ENCODE results near the gene KCNF1.

KCNF1 gene

GRCh38 chr2:10879624-10880585, 31.8 kb upstream of the KCNF1 start:
- no peak for DNase-seq (ENCODE audit: extremely low read depth in 1 of 2, low read depth in 1 of 2)

- no peak for DNase-seq (ENCODE audit: extremely low read depth in 1 of 2, low read depth in 1 of 2)
Observed at GRCh38 chr2:10880586-10881321, 31.0 kb upstream of the KCNF1 start.

- DNase-seq (ENCODE audit: extremely low read depth in 1 of 2, low read depth in 1 of 2): no peak
Observed at GRCh38 chr2:10882568-10882967, 29.2 kb upstream of the KCNF1 start.

DNA sequence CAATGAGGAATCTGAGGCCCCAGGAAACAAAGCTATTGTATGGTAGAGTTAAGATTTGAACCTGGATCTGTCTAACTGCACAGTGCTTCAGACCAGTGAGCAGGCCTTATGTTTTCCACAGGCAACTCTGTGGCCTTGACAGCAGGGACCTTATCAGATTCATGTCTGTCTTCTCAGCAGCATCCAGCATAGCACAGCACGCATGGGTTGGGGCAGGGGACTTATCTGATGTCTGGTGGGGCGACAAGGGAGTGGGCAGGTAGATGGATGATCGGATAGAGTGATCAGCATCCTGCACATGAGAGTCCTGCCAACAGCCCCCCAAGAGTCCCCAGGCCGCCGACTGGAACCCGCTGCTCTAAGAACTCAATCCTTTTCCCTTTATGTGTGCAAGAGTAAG, 28.7 kb upstream of the KCNF1 start:
- no peak for DNase-seq (ENCODE audit: extremely low read depth in 1 of 2, low read depth in 1 of 2)

DNA sequence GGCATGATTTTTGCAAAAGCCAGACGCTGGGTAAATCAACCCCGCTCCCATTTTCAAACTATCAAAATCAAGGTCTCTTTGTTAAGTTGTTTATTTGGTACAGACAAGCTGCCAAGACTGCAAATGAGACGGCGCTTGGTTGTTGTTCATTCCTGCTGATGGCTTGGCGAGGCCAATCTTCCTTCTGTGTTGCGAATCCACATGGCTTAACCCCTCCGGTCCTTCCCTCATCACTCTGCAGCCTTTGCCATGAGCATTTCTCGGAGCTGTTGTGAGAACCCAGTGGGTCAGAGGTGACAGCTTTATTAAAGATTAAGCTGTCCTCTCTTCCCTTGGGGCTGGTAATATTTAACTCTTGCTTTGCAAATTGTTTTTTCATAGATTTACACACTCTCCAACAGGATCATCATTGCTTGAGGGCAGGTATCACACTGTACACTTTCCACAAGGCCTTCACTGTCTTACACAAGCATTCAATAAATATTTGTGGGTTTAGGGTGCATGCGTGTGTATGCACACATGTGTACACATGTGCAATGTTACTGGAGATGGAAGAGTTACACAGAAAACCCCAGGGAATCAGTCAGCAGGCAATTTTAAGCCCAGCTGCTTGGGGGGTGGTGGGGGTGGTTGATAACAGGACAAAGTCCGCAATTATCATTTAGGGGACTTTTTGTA, 27.8 kb upstream of the KCNF1 start:
- no peak for DNase-seq (ENCODE audit: extremely low read depth in 1 of 2, low read depth in 1 of 2)

- no peak for DNase-seq (ENCODE audit: extremely low read depth in 1 of 2, low read depth in 1 of 2)
Observed at GRCh38 chr2:10884574-10884975, 27.2 kb upstream of the KCNF1 start.

- no peak for DNase-seq (ENCODE audit: extremely low read depth in 1 of 2, low read depth in 1 of 2)
Observed at GRCh38 chr2:10885094-10885860, 26.5 kb upstream of the KCNF1 start.

DNA sequence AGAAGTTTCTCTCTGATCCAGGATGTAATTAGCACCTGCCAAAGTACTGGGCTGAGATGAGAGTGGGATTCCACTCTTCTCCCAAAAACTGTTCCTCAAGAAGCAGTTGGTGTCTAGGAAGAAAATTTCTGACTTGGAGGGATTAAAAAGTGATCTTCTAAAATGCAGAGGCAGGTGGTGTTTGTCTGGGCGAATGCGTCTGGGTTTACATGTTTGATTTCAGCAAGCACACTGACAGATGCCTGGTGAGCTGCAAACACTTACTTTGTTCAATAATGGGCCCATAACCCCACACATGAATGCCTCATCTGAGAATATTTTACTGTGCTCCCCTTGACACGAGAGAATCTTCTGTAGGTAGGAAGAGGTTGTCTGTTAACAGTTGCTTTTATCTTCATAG, 24.3 kb upstream of the KCNF1 start:
- no peak for DNase-seq (ENCODE audit: extremely low read depth in 1 of 2, low read depth in 1 of 2)

GRCh38 chr2:10889651-10890215, 22.0 kb upstream of the KCNF1 start:
- no peak for DNase-seq (ENCODE audit: extremely low read depth in 1 of 2, low read depth in 1 of 2)

GRCh38 chr2:10890706-10891270, 20.9 kb upstream of the KCNF1 start:
- no peak for DNase-seq (ENCODE audit: extremely low read depth in 1 of 2, low read depth in 1 of 2)

- no peak for DNase-seq (ENCODE audit: extremely low read depth in 1 of 2, low read depth in 1 of 2)
Observed at GRCh38 chr2:10891390-10891789, 20.3 kb upstream of the KCNF1 start.

- no peak for DNase-seq (ENCODE audit: extremely low read depth in 1 of 2, low read depth in 1 of 2)
Observed at GRCh38 chr2:10891848-10892247, 19.9 kb upstream of the KCNF1 start.

DNA sequence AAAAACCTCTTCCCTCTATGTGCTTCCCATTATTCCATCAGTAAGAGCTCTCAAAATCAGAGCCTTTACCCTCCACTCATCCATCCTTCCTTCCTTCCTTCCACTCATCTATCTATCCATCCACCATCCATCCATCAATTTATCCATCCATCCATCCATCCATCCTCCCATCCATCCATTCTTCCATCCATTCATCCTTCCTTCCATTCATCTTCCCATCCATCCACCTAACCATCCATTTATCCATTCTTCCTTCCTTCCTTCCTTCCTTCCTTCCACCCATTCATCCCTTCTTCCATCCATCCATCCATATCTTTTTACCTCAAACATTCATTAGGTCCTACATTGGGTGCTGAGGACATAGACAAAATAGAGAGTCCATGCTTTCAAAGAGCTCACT, 19.4 kb upstream of the KCNF1 start:
- DNase-seq (ENCODE audit: extremely low read depth in 1 of 2, low read depth in 1 of 2): no peak

DNA sequence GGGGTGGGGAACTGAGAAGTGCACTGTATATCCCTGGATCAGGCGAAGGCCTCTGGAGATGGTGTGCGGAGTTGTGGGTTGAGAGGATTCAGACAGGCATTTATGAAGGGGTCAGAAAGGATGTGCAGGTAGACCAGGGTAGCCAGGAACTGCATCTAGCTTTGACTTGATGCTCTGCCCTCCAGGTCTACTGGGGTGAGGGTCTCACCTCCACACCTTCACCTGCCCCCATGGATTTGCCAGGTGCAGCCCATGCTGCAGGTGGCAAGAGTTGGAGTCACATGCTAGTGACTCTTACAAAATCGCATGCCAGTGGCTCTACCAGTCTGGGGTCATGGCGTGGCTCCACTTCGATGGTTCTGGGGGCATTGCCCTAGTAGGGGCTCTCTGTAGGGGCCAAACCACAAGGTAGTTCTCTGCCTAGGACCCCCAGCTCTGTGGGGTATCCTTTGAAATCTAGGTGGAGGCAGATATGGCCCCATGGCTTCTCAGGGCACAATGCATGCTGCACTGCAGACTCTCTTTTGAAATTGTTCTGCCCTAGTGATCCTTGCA, 18.9 kb upstream of the KCNF1 start:
- no peak for DNase-seq (ENCODE audit: extremely low read depth in 1 of 2, low read depth in 1 of 2)

DNA sequence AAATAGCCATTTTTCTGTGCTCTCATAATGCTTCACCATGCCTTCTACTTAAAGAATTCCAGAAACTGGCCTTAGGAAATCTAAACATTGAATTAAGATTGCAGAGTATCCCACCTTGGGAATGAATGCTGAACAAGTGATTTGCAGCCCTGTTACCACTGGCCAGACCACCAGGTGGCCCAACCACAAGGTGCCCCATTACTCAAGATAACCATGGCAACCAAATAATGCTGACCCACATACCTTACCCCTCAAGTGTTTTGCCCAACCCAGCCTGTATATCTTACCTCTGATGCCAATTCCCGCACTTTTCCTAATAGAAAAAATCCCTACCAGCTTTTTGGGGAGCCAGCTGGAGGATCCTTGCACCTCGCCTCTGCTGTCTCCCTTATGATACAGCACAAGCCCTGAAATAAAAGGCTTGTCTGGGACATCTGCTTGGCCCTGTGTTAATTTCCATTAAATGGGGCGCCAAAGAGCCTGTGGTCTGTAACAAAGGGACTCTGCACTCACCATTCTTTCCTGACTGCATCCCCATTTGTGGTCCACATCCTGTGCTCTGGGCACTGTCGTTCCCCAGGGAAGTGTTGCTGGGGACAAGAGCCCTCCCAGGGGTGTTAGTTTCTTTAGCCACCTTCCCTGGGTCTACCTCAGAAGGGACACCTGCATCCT, 17.3 kb upstream of the KCNF1 start:
- DNase-seq (ENCODE audit: extremely low read depth in 1 of 2, low read depth in 1 of 2): no peak

DNA sequence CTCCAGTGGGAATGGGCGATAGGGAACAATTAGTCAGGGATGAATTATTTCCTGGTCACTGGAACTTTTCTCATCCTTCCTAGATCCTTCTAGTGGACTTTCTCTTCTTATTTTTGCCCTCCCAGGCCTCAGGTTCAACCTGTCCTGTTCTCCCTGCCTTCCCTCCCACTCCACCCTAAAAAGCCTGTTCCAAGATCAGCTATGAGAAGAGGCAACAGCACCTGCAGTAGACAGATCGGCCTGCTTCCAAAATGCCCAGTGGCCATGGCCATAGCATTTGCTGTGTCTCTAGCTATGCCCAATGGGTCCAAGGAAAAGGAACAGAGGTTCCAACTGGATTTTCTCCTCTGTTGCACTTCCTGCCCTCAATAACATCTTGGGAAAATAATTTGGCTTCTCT, 16.5 kb upstream of the KCNF1 start:
- DNase-seq (ENCODE audit: extremely low read depth in 1 of 2, low read depth in 1 of 2): no peak

GRCh38 chr2:10897956-10898355, 13.8 kb upstream of the KCNF1 start:
- DNase-seq (ENCODE audit: extremely low read depth in 1 of 2, low read depth in 1 of 2): no peak

DNA sequence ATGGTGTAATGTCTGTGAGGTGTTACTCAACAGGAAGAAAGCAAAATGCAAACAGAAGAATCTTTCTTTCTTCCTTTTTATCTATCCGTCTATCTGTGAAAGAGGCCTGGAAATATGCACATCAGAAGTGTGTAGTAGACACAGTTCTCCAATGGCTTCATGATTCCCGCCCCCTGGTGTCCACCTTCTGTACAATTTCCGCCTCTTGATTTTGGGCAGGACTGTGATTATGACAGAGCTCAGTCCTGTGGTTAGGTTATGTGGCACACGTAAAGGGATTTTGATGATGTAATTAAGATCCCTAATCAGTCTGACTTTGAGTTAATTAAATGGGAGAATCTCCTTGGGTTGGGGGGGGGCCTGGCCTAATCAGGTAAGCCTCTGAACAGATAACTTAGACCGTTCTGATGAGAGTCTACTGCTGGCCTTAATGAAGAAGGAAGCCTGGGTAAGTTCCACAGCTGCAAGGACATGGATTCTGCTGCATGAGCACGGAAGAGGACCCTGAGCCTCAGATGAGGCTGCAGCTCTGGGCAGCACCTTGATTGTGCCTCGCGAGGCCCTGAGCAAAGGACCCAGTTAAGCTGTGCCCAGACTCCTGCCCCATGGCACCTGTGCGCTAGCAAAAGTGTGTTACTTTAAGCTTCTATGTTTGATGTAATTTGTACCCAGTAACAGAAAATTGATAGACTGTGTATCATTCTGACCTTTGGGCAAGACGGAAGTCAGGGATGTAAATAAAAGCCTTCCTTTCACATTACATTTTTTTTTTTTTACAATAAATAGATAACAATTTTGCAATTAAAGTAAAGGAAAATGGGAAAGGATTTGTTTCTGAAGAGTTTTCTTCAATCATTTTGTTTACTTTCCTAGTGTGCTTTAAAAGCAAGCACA, 11.3 kb upstream of the KCNF1 start:
- no peak for DNase-seq (ENCODE audit: extremely low read depth in 1 of 2, low read depth in 1 of 2)
